Skeletal muscle tissue (tissue), 4 donors: ENCODE data around the gene DOHH. TPM values are rescaled to one million over a fixed set of nuclear protein-coding genes. Genes with fewer than 3 reads are reported as not detected.
"Not testable (repeated sequence)": the region's sequence is repeated elsewhere in the genome, so short reads cannot be mapped to it uniquely, and the experiment has no call there.

Experiments used
- H3K27ac ChIP-seq: one replicate; pipeline ENCODE4 v1.7.0; 2013; ENCODE audit warnings: mild to moderate bottlenecking, low read depth, low read length, inconsistent platforms
- H3K27me3 ChIP-seq, 3 donors: one replicate each; pipeline ENCODE4 v1.7.0; 2013; ENCODE audit warnings: low read length in 3 of 3; ENCODE audit not compliant: control insufficient read depth in 3 of 3, insufficient read depth in 3 of 3
- H3K36me3 ChIP-seq, 3 donors: one replicate each; pipeline ENCODE4 v1.7.0; 2013; ENCODE audit warnings: low read length in 3 of 3; ENCODE audit not compliant: control insufficient read depth in 3 of 3, insufficient read depth in 3 of 3
- H3K4me1 ChIP-seq, 3 donors: one replicate each; pipeline ENCODE4 v1.7.0; 2013; ENCODE audit warnings: low read length in 3 of 3, mild to moderate bottlenecking in 3 of 3; ENCODE audit not compliant: control insufficient read depth in 3 of 3, insufficient read depth in 3 of 3
- H3K4me3 ChIP-seq, 3 donors: one replicate each; pipeline ENCODE4 v1.7.0; 2013; ENCODE audit warnings: low read length in 3 of 3
- H3K9ac ChIP-seq, 3 donors: one replicate each; pipeline ENCODE4 v1.7.0; 2013; ENCODE audit warnings: low read length in 3 of 3, mild to moderate bottlenecking in 3 of 3, moderate library complexity in 2 of 3, low read depth in 1 of 3
- H3K9me3 ChIP-seq, 3 donors: one replicate each; pipeline ENCODE4 v1.7.0; 2013; ENCODE audit warnings: low read length in 3 of 3; ENCODE audit not compliant: control insufficient read depth in 3 of 3
- total RNA-seq: library from RNA; depleted of rRNA; stranded (reverse); fragments of >200 nt; gene quantifications from one replicate; pipeline ENCODE4 v1.2.3, GENCODE V29; 2014
- donor health status: Osteomylitis.

The DOHH gene
- total RNA-seq, 1 donor from 2014 or later, result 9.4 TPM

- Histone ChIP-seq H3K27me3 (no peaks in the 10 kb centered on the region), H3K4me3 (no peak overlapping the region), H3K27ac (no peak overlapping the region), H3K4me1 (peaks cover 29 to 56% (median 30%) of the 10 kb centered on the region in 3 donors), H3K36me3 (peaks cover 2 to 8% (median 8%) of the 10 kb centered on the region in 3 donors), H3K9me3 (no peaks in the 10 kb centered on the region), H3K9ac (peak overlapping the region in 1 of 3 donors; percentile 25)
Observed at GRCh38 chr19:3512562-3513228, 12.2 kb upstream of the DOHH start.

GRCh38 chr19:3511506-3512251, 11.2 kb upstream of the DOHH start:
- Histone ChIP-seq H3K27ac (no peak overlapping the region), H3K4me1 (peaks cover 30 to 61% (median 34%) of the 10 kb centered on the region in 3 donors), H3K36me3 (peaks cover 2 to 8% (median 8%) of the 10 kb centered on the region in 3 donors), H3K27me3 (no peaks in the 10 kb centered on the region), H3K9me3 (no peaks in the 10 kb centered on the region), H3K4me3 (no peak overlapping the region), H3K9ac (peak overlapping the region in 1 of 3 donors; percentile 8)

- peaks cover 22 to 53% (median 27%) of the 10 kb centered on the region in 3 donors for H3K4me1 ChIP-seq
- no peak overlapping the region for H3K4me3 ChIP-seq
- no peaks in the 10 kb centered on the region for H3K27me3 ChIP-seq
- no peaks in the 10 kb centered on the region for H3K9me3 ChIP-seq
- H3K27ac ChIP-seq, result no peak overlapping the region
- no peak overlapping the region for H3K9ac ChIP-seq
- peaks cover 2 to 8% (median 8%) of the 10 kb centered on the region in 3 donors for H3K36me3 ChIP-seq
Observed at GRCh38 chr19:3510727-3511126, 10.3 kb upstream of the DOHH start.

- H3K4me3 ChIP-seq, result no peak overlapping the region
- H3K36me3 ChIP-seq, result peaks cover 2 to 8% (median 8%) of the 10 kb centered on the region in 3 donors
- no peak overlapping the region for H3K9ac ChIP-seq
- no peak overlapping the region for H3K27ac ChIP-seq
- no peaks in the 10 kb centered on the region for H3K9me3 ChIP-seq
- H3K27me3 ChIP-seq, result no peaks in the 10 kb centered on the region
- H3K4me1 ChIP-seq, result peaks cover 24 to 58% (median 28%) of the 10 kb centered on the region in 3 donors
Observed at GRCh38 chr19:3509566-3509989, 9.1 kb upstream of the DOHH start.

GRCh38 chr19:3508771-3509535, 8.5 kb upstream of the DOHH start:
- Histone ChIP-seq H3K4me1 (peaks cover 22 to 55% (median 28%) of the 10 kb centered on the region in 3 donors), H3K4me3 (no peak overlapping the region), H3K27me3 (no peaks in the 10 kb centered on the region), H3K27ac (no peak overlapping the region), H3K9ac (no peak overlapping the region), H3K36me3 (peaks cover 2 to 8% (median 8%) of the 10 kb centered on the region in 3 donors), H3K9me3 (no peaks in the 10 kb centered on the region)

- not testable (repeated sequence) for H3K36me3 ChIP-seq, H3K9ac ChIP-seq, H3K27ac ChIP-seq, H3K4me3 ChIP-seq, H3K27me3 ChIP-seq, H3K9me3 ChIP-seq
- peaks cover 19 to 47% (median 23%) of the 10 kb centered on the region in 3 donors for H3K4me1 ChIP-seq
Observed at GRCh38 chr19:3508121-3508661, 7.7 kb upstream of the DOHH start.

GRCh38 chr19:3507371-3508120, 7.1 kb upstream of the DOHH start:
- no peaks in the 10 kb centered on the region for H3K9me3 ChIP-seq
- H3K9ac ChIP-seq, result peak overlapping the region; percentile 77 to 90 (median 89)
- H3K36me3 ChIP-seq, result peaks cover 2 to 8% (median 8%) of the 10 kb centered on the region in 3 donors
- H3K27me3 ChIP-seq, result no peaks in the 10 kb centered on the region
- H3K27ac ChIP-seq, result peak overlapping the region; percentile 36
- H3K4me1 ChIP-seq, result peaks cover 18 to 43% (median 22%) of the 10 kb centered on the region in 3 donors
- H3K4me3 ChIP-seq, result peak overlapping the region; percentile 75 to 87 (median 84)

- Histone ChIP-seq H3K36me3 (peaks cover 2 to 8% (median 8%) of the 10 kb centered on the region in 3 donors), H3K9me3 (no peaks in the 10 kb centered on the region), H3K4me3 (peak overlapping the region; percentile 75 to 87 (median 84)), H3K9ac (peak overlapping the region; percentile 77 to 90 (median 89)), H3K4me1 (peaks cover 13 to 34% (median 16%) of the 10 kb centered on the region in 3 donors), H3K27ac (peak overlapping the region; percentile 79), H3K27me3 (no peaks in the 10 kb centered on the region)
Observed at GRCh38 chr19:3506384-3507340, 6.2 kb upstream of the DOHH start.
